Neural progenitor cell (in vitro differentiated cells): ENCODE measurements around the gene GALM. TPM values are rescaled to one million over a fixed set of nuclear protein-coding genes. Genes with fewer than 3 reads are reported as not detected.
A peak's percentile ranks its signal among the peaks of the same experiment; 100 is the strongest.

ENCODE experiments used
- DNase-seq: peaks from one replicate; pipeline ENCODE4 v3.0.0-alpha.2; 2016; ENCODE audit warnings: low spot score
- H2AFZ ChIP-seq: fragments of 200-600 bp; sonication (generic); replicated peaks from 2 replicates; pipeline ENCODE4 v1.6.1; 2016; ENCODE audit warnings: antibody characterized with exemption
- H3F3A ChIP-seq: fragments of 200-600 bp; sonication (generic); 2 replicates; pipeline ENCODE4 v1.6.1; 2016; ENCODE audit warnings: antibody characterized with exemption, low read depth
- H3K27ac ChIP-seq: fragments of 200-600 bp; sonication (generic); 2 replicates; pipeline ENCODE4 v1.5.1; 2016; ENCODE audit warnings: mild to moderate bottlenecking
- H3K27me3 ChIP-seq: fragments of 200-600 bp; sonication (generic); 2 replicates; pipeline ENCODE4 v1.6.1; 2016; ENCODE audit warnings: mild to moderate bottlenecking, moderate library complexity
- H3K36me3 ChIP-seq: fragments of 200-600 bp; sonication (generic); 2 replicates; pipeline ENCODE4 v1.5.1; 2016
- H3K4me1 ChIP-seq: fragments of 200-600 bp; sonication (generic); 2 replicates; pipeline ENCODE4 v1.6.1; 2016; ENCODE audit warnings: mixed run types
- H3K4me2 ChIP-seq: fragments of 200-600 bp; sonication (generic); 2 replicates; pipeline ENCODE4 v1.6.1; 2016
- H3K4me3 ChIP-seq: fragments of 200-600 bp; sonication (generic); 2 replicates; pipeline ENCODE4 v1.5.1; 2016
- H3K79me2 ChIP-seq: fragments of 200-600 bp; sonication (generic); 2 replicates; pipeline ENCODE4 v1.6.1; 2016; ENCODE audit warnings: low read depth
- H3K9ac ChIP-seq: fragments of 200-600 bp; sonication (generic); 2 replicates; pipeline ENCODE4 v1.6.1; 2016
- H3K9me3 ChIP-seq: fragments of 200-600 bp; sonication (generic); 2 replicates; pipeline ENCODE4 v1.5.1; 2016; ENCODE audit warnings: low read depth
- H4K20me1 ChIP-seq: fragments of 200-600 bp; sonication (generic); 2 replicates; pipeline ENCODE4 v1.6.1; 2016; ENCODE audit warnings: low read depth
- H3K27ac Mint-ChIP-seq: 3 replicates; pipeline ENCODE4 v1.8.0; 2021; ENCODE audit warnings: mixed read lengths
- H3K27me3 Mint-ChIP-seq: 2 replicates; pipeline ENCODE4 v1.8.0; 2022; ENCODE audit warnings: low read depth, mild to moderate bottlenecking, inconsistent platforms, moderate library complexity, mixed read lengths; ENCODE audit not compliant: insufficient read depth
- H3K36me3 Mint-ChIP-seq: 3 replicates; pipeline ENCODE4 v1.8.0; 2021; ENCODE audit warnings: mixed read lengths
- H3K4me1 Mint-ChIP-seq: 3 replicates; pipeline ENCODE4 v1.8.0; 2021; ENCODE audit warnings: mixed read lengths
- H3K4me3 Mint-ChIP-seq: 3 replicates; pipeline ENCODE4 v1.8.0; 2021; ENCODE audit warnings: mild to moderate bottlenecking, moderate library complexity, mixed read lengths
- H3K9me3 Mint-ChIP-seq: 3 replicates; pipeline ENCODE4 v1.8.0; 2020; ENCODE audit warnings: mixed read lengths
- EZH2 ChIP-seq: fragments of 200-600 bp; sonication (generic); IDR thresholded peaks from 2 replicates; pipeline ENCODE4 v1.6.1; 2017; ENCODE audit warnings: antibody characterized with exemption, mild to moderate bottlenecking, moderate library complexity
- EZH2phosphoT487 ChIP-seq: fragments of 200-600 bp; sonication (generic); IDR thresholded peaks from 2 replicates; pipeline ENCODE4 v1.6.1; 2017; ENCODE audit warnings: antibody characterized with exemption
- total RNA-seq: library from RNA; depleted of rRNA; stranded (reverse); fragments of >200 nt; gene quantifications from 2 replicates; pipeline ENCODE4 v1.2.3, GENCODE V29; 2015; ENCODE audit warnings: low replicate concordance
- TF ChIP-seq, protein P1 (sequence below): fragments of 200-600 bp; sonication (generic); IDR thresholded peaks from 2 replicates; pipeline ENCODE4 v1.5.1; 2017; ENCODE audit warnings: antibody characterized with exemption, mild to moderate bottlenecking

GALM gene
- 7.1 and 8.3 TPM in 2 replicates for total RNA-seq

DNA sequence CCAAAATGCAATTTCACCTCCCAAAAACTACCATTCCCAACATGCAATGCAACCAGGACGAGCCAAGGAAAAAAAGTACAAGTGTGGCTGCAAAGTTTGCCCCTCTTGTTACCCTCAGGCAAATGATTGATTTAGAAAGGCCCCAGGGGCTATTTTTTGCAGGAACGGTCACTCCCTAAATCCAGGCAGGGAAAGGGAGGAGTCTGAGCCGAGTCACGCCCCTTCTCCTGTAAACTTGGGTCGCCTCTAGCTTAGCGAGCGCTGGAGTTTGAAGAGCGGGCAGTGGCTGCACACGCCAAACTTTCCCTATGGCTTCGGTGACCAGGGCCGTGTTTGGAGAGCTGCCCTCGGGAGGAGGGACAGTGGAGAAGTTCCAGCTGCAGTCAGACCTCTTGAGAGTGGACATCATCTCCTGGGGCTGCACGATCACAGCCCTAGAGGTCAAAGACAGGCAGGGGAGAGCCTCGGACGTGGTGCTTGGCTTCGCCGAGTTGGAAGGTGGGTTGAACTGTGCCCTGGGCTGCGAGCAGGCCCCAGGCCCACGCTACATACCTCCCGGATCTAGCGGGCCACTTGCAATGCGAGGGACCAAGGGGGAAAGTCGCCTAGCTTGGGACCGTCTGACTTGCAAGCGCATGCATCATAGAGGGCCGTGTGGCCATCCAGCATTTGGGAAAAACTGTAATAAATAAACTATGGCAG, at the start of gene GALM:
TSS of gene GALM (plus strand) at position 261 of the 702 bp plus-strand sequence. CDS start at position 309, 48 bp downstream.
- Mint-ChIP-seq H3K36me3 (no peaks in the 10 kb centered on the region), H3K27me3 (peaks cover 2% of the 10 kb centered on the region), H3K4me3 (peak within 1 kb of the TSS; percentile 92), H3K4me1 (peaks cover 31% of the 10 kb centered on the region), H3K9me3 (no peaks in the 10 kb centered on the region), H3K27ac (peak within 1 kb of the TSS; percentile 66)
- H3K27me3 ChIP-seq: no peaks in the 10 kb centered on the region
- H3K4me2 ChIP-seq: peak within 1 kb of the TSS; percentile 90
- DNase-seq: peak; percentile 93
- H3K4me1 ChIP-seq: peaks cover 7% of the 10 kb centered on the region
- H3K36me3 ChIP-seq: no peaks in the 10 kb centered on the region
- H3K4me3 ChIP-seq: peak within 1 kb of the TSS; percentile 69
- peak within 1 kb of the TSS; percentile 92 for H2AFZ ChIP-seq
- H4K20me1 ChIP-seq: no peaks in the 10 kb centered on the region
- no peaks in the 10 kb centered on the region for H3K79me2 ChIP-seq
- H3K9me3 ChIP-seq: no peaks in the 10 kb centered on the region
- TF ChIP-seq, protein P1, sequence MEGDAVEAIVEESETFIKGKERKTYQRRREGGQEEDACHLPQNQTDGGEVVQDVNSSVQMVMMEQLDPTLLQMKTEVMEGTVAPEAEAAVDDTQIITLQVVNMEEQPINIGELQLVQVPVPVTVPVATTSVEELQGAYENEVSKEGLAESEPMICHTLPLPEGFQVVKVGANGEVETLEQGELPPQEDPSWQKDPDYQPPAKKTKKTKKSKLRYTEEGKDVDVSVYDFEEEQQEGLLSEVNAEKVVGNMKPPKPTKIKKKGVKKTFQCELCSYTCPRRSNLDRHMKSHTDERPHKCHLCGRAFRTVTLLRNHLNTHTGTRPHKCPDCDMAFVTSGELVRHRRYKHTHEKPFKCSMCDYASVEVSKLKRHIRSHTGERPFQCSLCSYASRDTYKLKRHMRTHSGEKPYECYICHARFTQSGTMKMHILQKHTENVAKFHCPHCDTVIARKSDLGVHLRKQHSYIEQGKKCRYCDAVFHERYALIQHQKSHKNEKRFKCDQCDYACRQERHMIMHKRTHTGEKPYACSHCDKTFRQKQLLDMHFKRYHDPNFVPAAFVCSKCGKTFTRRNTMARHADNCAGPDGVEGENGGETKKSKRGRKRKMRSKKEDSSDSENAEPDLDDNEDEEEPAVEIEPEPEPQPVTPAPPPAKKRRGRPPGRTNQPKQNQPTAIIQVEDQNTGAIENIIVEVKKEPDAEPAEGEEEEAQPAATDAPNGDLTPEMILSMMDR: no peak
- no peak for TF ChIP-seq EZH2
- TF ChIP-seq EZH2phosphoT487: no peak
- peaks cover 7% of the 10 kb centered on the region for H3F3A ChIP-seq
- no peak within 1 kb of the TSS for H3K27ac ChIP-seq
- H3K9ac ChIP-seq: peak within 1 kb of the TSS; percentile 45

- Histone ChIP-seq H3K9me3 (no peaks in the 10 kb centered on the region), H4K20me1 (no peaks in the 10 kb centered on the region), H3K9ac (no peak overlapping the region), H2AFZ (no peak overlapping the region), H3K36me3 (no peaks in the 10 kb centered on the region), H3K4me1 (no peaks in the 10 kb centered on the region), H3K4me3 (no peak overlapping the region), H3K27me3 (no peaks in the 10 kb centered on the region), H3K79me2 (no peaks in the 10 kb centered on the region), H3F3A (no peaks in the 10 kb centered on the region), H3K27ac (no peak overlapping the region), H3K4me2 (no peak overlapping the region)
- Mint-ChIP-seq H3K4me1 (peaks cover 4% of the 10 kb centered on the region), H3K36me3 (no peaks in the 10 kb centered on the region), H3K27ac (no peak overlapping the region), H3K4me3 (no peak overlapping the region), H3K9me3 (no peaks in the 10 kb centered on the region), H3K27me3 (peaks cover 2% of the 10 kb centered on the region)
- DNase-seq: no peak
- TF ChIP-seq, protein P1: no peak
- TF ChIP-seq EZH2: no peak
- TF ChIP-seq EZH2phosphoT487: no peak
These were observed 48.6 kb upstream of the GALM start for GRCh38 chr2:38617301-38617700.

DNA sequence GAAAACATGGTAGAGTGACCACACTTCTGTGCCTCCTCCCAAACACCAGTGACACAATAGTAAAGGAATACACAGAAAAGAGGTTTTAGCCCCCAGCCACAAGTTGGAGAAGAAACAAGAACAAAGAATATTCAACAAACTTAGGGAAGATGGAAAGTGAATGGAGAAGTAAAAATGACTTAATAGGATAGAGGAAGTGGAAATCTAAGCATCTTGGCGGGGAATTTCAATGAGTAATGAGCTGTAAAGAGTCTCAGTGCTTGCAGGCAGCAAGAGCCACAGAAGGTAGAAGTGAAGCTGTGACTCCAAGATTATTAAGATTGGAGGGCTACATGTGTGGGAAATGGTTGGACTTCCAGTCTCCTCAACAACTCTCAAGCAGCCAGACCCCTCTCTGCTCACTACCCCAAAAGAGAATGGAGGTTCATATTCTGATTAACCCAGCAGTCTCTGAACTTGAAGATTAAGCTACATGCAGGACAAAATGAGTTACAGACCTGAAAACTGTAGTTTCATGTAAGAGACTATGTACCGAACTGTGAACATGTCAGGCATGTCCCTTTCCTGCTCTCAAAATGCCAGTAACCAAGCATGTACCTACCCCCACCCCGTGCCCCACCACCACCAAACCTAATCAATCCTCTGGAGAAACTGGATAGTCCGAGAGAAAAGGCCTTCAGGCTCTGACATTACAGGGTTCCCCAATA, 46.3 kb upstream of the GALM start:
- Mint-ChIP-seq H3K27me3 (no peaks in the 10 kb centered on the region), H3K4me1 (peaks cover 4% of the 10 kb centered on the region), H3K36me3 (no peaks in the 10 kb centered on the region), H3K4me3 (no peak overlapping the region), H3K27ac (no peak overlapping the region), H3K9me3 (no peaks in the 10 kb centered on the region)
- no peaks in the 10 kb centered on the region for H4K20me1 ChIP-seq
- no peaks in the 10 kb centered on the region for H3K9me3 ChIP-seq
- no peak for DNase-seq
- H3F3A ChIP-seq: no peaks in the 10 kb centered on the region
- no peaks in the 10 kb centered on the region for H3K4me1 ChIP-seq
- no peaks in the 10 kb centered on the region for H3K79me2 ChIP-seq
- no peaks in the 10 kb centered on the region for H3K36me3 ChIP-seq
- no peaks in the 10 kb centered on the region for H3K27me3 ChIP-seq
- H3K4me3 ChIP-seq: no peak overlapping the region
- no peak overlapping the region for H3K9ac ChIP-seq
- TF ChIP-seq EZH2: no peak
- no peak for TF ChIP-seq EZH2phosphoT487
- TF ChIP-seq, protein P1: no peak
- H2AFZ ChIP-seq: no peak overlapping the region
- H3K27ac ChIP-seq: no peak overlapping the region
- H3K4me2 ChIP-seq: no peak overlapping the region
